ENCODE results near the gene PSMA7. TPM values are rescaled to one million over a fixed set of nuclear protein-coding genes. Genes with fewer than 3 reads are reported as not detected.
"Not testable (repeated sequence)": the region's sequence is repeated elsewhere in the genome, so short reads cannot be mapped to it uniquely, and the experiment has no call there.

PSMA7 gene
- total and polyA plus RNA-seq, 2 donors = 83.3 to 324 TPM

DNA sequence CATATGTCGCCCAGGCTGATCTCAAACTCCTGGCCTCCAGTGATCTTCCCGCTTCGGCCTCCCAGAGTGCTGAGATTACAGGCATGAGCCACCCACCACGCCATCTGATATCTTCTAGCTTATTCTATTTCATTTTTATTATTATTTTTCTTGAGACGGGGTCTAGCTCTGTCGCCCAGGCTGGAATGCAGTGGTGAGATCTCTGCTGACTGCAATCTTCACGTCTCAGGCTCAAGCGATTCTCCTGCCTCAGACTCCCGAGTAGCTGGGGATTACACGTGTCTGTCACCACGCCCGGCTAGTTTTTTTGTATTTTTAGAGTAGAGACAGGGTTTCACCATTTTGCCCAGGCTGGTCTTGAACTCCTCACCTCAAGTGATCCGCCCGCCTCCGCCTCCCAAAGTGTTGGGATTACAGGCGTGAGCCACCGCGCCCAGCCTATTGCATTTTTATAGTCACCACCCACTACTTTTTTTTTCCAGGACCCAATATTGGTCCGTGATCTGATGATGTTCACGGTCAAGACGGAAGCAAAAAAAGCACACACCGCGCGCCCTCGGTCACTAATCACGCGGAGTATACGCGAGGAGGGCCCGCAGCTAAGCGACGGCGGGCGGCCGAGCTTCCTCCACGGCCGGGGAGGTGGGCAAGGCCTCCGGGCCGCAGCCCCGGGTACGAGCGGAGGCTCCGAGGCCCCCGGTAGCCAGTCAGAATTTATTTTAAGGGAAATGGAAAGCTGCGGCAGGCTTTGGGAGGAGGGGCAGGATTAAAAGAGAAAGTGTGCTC, 22.0 kb downstream of the PSMA7 start:
- WGBS = 15% methylated on average over 45 of the region's 45 CpGs
- Histone ChIP-seq H3K4me1 (ENCODE audit: insufficient read depth) (no peaks in the 10 kb centered on the region), H3K4me3 (ENCODE audit: low read depth, low read length) (peak overlapping the region; percentile 57), H3K36me3 (ENCODE audit: insufficient read depth) (peaks cover 3% of the 10 kb centered on the region), H3K27ac (ENCODE audit: low read depth) (peak overlapping the region; percentile 89)
- DNase-seq (ENCODE audit: extremely low spot score) = no peak

DNA sequence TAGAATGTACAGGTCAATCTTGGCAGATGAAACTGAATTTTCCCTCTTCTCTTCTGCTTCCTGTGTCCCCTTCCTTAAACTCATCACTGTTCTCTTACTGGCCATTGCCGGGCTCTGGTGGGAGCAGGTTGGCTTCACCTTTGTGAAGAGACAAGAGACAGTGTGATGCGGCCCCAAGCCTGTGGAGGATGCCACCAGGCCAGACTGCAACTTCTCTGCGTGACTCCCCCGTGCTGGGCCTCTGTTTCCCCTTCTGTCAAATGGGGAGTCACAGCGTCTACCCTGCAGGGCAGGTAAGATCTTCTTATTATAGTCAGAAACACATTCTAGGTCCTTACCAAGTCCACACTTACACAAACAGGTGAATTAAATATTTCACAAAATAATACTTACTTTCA, 22.8 kb downstream of the PSMA7 start:
- Histone ChIP-seq H3K36me3 (ENCODE audit: insufficient read depth) (peaks cover under 1% of the 10 kb centered on the region), H3K4me3 (ENCODE audit: low read depth, low read length) (no peak overlapping the region), H3K4me1 (ENCODE audit: insufficient read depth) (no peaks in the 10 kb centered on the region), H3K27ac (ENCODE audit: low read depth) (no peak overlapping the region)
- DNase-seq (ENCODE audit: extremely low spot score) = no peak
- 94% methylated on average over 5 of the region's 5 CpGs for WGBS

GRCh38 chr20:62119591-62120364, 23.4 kb downstream of the PSMA7 start:
- no peak for DNase-seq (ENCODE audit: extremely low spot score)
- H3K27ac ChIP-seq (ENCODE audit: low read depth) = no peak overlapping the region
- no peaks in the 10 kb centered on the region for H3K36me3 ChIP-seq (ENCODE audit: insufficient read depth)
- WGBS = 79% methylated on average over 10 of the region's 10 CpGs
- no peaks in the 10 kb centered on the region for H3K4me1 ChIP-seq (ENCODE audit: insufficient read depth)
- H3K4me3 ChIP-seq (ENCODE audit: low read depth, low read length) = no peak overlapping the region

DNA sequence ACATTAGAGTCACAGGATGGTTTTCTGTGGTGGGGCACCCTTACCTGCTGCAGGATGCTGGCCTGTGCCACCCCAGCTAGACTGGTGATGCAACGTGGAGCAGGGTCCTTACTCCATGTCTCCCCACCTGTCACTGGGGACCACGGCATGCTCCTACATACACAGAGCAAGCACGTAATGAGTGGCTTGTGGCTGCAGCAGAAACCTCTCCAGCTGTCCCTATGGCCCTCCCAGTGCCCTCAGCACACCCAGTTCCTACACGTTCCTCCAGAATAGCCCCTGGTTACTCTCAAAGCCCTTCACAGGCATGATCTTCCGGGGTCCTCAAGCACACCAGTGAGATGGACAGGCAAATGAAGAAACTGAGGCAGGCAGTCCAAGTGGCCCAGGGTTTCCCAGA, 24.1 kb downstream of the PSMA7 start:
- Histone ChIP-seq H3K4me1 (ENCODE audit: insufficient read depth) (no peaks in the 10 kb centered on the region), H3K4me3 (ENCODE audit: low read depth, low read length) (no peak overlapping the region), H3K36me3 (ENCODE audit: insufficient read depth) (no peaks in the 10 kb centered on the region), H3K27ac (ENCODE audit: low read depth) (no peak overlapping the region)
- WGBS = 76% methylated on average over 5 of the region's 5 CpGs
- no peak for DNase-seq (ENCODE audit: extremely low spot score)

DNA sequence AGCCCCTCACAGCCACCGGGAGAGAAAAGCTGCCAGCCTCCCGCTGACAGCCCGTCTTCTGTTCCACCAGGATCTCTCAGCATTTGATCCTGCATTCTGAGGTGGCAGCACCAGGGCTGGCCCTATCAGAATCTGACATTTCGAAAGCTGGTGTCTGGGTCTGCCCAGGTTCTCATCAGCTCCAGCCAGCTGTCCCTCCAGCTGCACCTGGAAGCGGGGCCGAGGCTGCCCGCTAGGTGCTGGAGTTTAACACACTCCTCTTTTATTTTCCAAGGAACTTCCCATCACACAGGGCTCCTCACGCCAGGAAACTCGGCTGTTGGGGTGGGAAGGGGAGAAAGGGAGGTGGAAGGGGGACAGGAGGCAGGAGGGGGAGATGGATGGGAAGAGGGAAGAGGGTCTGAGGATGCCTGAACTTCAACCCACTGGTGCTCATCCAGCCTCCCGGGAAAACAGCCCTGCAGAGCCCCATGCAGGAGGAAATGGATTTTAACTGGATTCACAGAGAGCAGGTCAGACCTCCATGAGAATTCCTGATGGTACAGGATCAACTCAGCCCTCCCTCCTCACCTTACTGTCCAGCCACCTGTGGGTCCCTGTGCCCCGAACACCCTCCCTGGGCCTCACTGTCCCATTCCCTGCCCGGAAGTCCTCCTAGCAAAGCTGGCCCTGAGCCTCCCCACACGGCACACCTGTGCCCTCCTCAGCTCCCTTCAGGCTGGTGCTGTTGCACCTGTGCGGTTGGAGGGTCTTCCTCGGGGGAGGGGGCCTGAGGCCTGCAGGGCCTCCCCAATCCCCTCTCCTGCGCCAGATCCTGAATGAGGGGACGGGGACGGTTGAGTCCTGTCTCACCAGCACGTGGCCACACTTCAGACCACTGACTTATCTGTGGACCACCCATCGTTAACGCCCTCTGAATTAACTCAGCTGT, 24.8 kb downstream of the PSMA7 start:
- no peak overlapping the region for H3K4me3 ChIP-seq (ENCODE audit: low read depth, low read length)
- no peak for DNase-seq (ENCODE audit: extremely low spot score)
- no peaks in the 10 kb centered on the region for H3K36me3 ChIP-seq (ENCODE audit: insufficient read depth)
- 56% methylated on average over 21 of the region's 21 CpGs for WGBS
- no peaks in the 10 kb centered on the region for H3K4me1 ChIP-seq (ENCODE audit: insufficient read depth)
- no peak overlapping the region for H3K27ac ChIP-seq (ENCODE audit: low read depth)

GRCh38 chr20:62117658-62118057, 25.5 kb downstream of the PSMA7 start:
- Histone ChIP-seq H3K4me3 (ENCODE audit: low read depth, low read length) (no peak overlapping the region), H3K27ac (ENCODE audit: low read depth) (no peak overlapping the region), H3K36me3 (ENCODE audit: insufficient read depth) (no peaks in the 10 kb centered on the region), H3K4me1 (ENCODE audit: insufficient read depth) (no peaks in the 10 kb centered on the region)
- no peak for DNase-seq (ENCODE audit: extremely low spot score)
- WGBS = 34% methylated on average over 15 of the region's 15 CpGs

- no peak for DNase-seq (ENCODE audit: extremely low spot score)
- WGBS = 28% methylated on average over 9 of the region's 9 CpGs
- Histone ChIP-seq H3K4me1 (ENCODE audit: insufficient read depth) (no peaks in the 10 kb centered on the region), H3K36me3 (ENCODE audit: insufficient read depth) (no peaks in the 10 kb centered on the region), H3K27ac (ENCODE audit: low read depth) (no peak overlapping the region), H3K4me3 (ENCODE audit: low read depth, low read length) (no peak overlapping the region)
Measured at GRCh38 chr20:62117362-62117646, 25.9 kb downstream of the PSMA7 start.

DNA sequence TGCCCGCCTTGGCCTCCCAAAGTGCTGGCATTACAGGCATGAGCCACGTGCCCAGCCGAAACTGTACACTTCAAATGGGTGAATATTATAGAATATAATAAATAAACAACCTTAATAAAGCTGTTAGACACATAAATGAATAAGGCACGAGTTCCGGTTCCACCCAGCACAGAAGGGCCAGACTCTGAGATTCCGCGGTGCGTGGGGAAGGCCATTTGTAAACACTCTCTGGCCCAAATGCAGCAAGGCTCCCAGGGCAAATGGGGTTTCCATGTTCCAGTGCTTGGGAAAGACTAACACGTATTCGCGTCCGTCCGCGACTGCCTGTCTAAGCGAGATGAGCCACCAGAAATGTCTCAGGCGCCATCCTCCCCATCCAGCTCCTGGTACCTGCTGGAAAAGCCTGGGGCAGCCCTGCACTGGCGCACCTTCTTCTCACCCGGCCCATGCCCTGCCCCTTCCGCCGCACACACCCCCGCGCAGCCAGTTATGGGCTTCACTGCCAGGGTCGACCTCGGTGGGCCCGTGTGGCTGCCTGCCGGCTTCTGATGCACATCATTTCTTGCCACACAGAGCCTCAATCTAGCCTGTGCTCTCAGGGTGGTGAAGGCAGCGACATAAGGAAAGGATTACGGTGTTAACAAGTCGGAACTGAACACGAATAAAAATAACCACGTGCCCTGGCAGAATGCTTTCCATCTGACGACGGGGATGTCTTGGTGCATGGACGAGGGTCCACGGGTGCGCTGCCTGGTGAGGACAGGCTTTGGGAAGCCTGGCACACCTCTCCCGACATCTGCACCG, 26.4 kb downstream of the PSMA7 start:
- Histone ChIP-seq H3K36me3 (ENCODE audit: insufficient read depth) (no peaks in the 10 kb centered on the region), H3K4me1 (ENCODE audit: insufficient read depth) (no peaks in the 10 kb centered on the region), H3K4me3 (ENCODE audit: low read depth, low read length) (no peak overlapping the region), H3K27ac (ENCODE audit: low read depth) (no peak overlapping the region)
- no peak for DNase-seq (ENCODE audit: extremely low spot score)
- 73% methylated on average over 38 of the region's 38 CpGs for WGBS

GRCh38 chr20:62115800-62116407, 27.3 kb downstream of the PSMA7 start:
- not testable (repeated sequence) for H3K4me1 ChIP-seq (ENCODE audit: insufficient read depth); H3K27ac ChIP-seq (ENCODE audit: low read depth); H3K36me3 ChIP-seq (ENCODE audit: insufficient read depth); H3K4me3 ChIP-seq (ENCODE audit: low read depth, low read length); DNase-seq (ENCODE audit: extremely low spot score)
- WGBS = 80% methylated on average over 7 of the region's 7 CpGs

GRCh38 chr20:62114894-62115293, 28.3 kb downstream of the PSMA7 start:
- no peaks in the 10 kb centered on the region for H3K4me1 ChIP-seq (ENCODE audit: insufficient read depth)
- no peak for DNase-seq (ENCODE audit: extremely low spot score)
- WGBS = 36% methylated on average over 8 of the region's 8 CpGs
- H3K27ac ChIP-seq (ENCODE audit: low read depth) = no peak overlapping the region
- H3K4me3 ChIP-seq (ENCODE audit: low read depth, low read length) = no peak overlapping the region
- H3K36me3 ChIP-seq (ENCODE audit: insufficient read depth) = no peaks in the 10 kb centered on the region

GRCh38 chr20:62112368-62112767, 30.8 kb downstream of the PSMA7 start:
- no peak overlapping the region for H3K27ac ChIP-seq (ENCODE audit: low read depth)
- 93% methylated on average over 6 of the region's 6 CpGs for WGBS
- H3K36me3 ChIP-seq (ENCODE audit: insufficient read depth) = no peaks in the 10 kb centered on the region
- H3K4me1 ChIP-seq (ENCODE audit: insufficient read depth) = no peaks in the 10 kb centered on the region
- no peak for DNase-seq (ENCODE audit: extremely low spot score)
- no peak overlapping the region for H3K4me3 ChIP-seq (ENCODE audit: low read depth, low read length)

DNA sequence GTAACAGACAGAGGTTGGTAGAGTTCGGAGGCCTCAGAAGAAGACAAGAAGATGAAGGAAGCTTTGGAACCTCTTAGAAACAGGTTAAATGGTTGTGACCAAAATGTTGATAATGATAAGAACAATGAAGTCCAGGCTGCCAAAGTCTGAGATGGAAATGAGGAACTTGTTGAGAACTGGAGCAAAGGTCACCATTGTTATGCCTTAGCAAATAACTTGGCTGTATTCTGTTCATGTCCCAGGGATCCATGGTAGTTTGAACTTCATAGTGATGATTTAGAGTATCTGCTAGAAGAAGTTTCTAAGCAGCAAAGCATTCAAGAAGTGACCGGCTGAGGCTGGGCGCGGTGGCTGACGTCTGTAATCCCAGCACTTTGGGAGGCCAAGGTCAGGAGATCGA, 32.0 kb downstream of the PSMA7 start:
- no peak for DNase-seq (ENCODE audit: extremely low spot score)
- WGBS = 97% methylated on average over 6 of the region's 6 CpGs
- no peaks in the 10 kb centered on the region for H3K4me1 ChIP-seq (ENCODE audit: insufficient read depth)

GRCh38 chr20:62105592-62105991, 37.6 kb downstream of the PSMA7 start:
- Histone ChIP-seq H3K4me1 (ENCODE audit: insufficient read depth) (no peaks in the 10 kb centered on the region), H3K36me3 (ENCODE audit: insufficient read depth) (no peaks in the 10 kb centered on the region), H3K27ac (ENCODE audit: low read depth) (no peak overlapping the region), H3K4me3 (ENCODE audit: low read depth, low read length) (no peak overlapping the region)
- WGBS = 95% methylated on average over 5 of the region's 5 CpGs
- DNase-seq (ENCODE audit: extremely low spot score) = no peak

More for the DNA sequence above, 32.0 kb downstream of the PSMA7 start:
- no peak overlapping the region for H3K4me3 ChIP-seq (ENCODE audit: low read depth, low read length)
- no peak overlapping the region for H3K27ac ChIP-seq (ENCODE audit: low read depth)
- no peaks in the 10 kb centered on the region for H3K36me3 ChIP-seq (ENCODE audit: insufficient read depth)

Data from urinary bladder (tissue), 4 donors.